Keratinocyte (primary cell): ENCODE results near the gene RASGRP3.

ENCODE experiments used
- CTCF ChIP-seq, 3 experiments: IDR thresholded peaks in 1 of 3; conservative IDR thresholded peaks in 1 of 3; optimal IDR thresholded peaks in 1 of 3; 2 replicates in 2 of 3; 3 replicates in 1 of 3; pipeline versions ENCODE3 to v1.5.1; 2011; ENCODE audit warnings: low read length in 3 of 3, mild to moderate bottlenecking in 3 of 3, moderate library complexity in 2 of 3, control low read depth in 1 of 3, inconsistent platforms in 1 of 3; ENCODE audit not compliant: insufficient read depth in 2 of 3; ENCODE audit errors: extremely low read depth in 1 of 3
- EZH2 ChIP-seq: IDR thresholded peaks from one replicate; pipeline ENCODE4 v1.6.1; 2012; ENCODE audit warnings: inconsistent platforms, mild to moderate bottlenecking, low read length, moderate library complexity

- TF ChIP-seq CTCF (optimal IDR thresholded peaks at IDR 0.05 in 1 of 3, IDR thresholded peaks at IDR 0.05 in 1 of 3, conservative IDR thresholded peaks at IDR 0.05 in 1 of 3; ENCODE audit: extremely low read depth in 1 of 3, insufficient read depth in 2 of 3, low read length in 3 of 3) (no peak), EZH2 (no peak)
Observed at GRCh38 chr2:33467413-33467812, 9.0 kb upstream of the RASGRP3 start.
